ENCODE results near the gene EXOSC6.
"Not testable (repeated sequence)": the region's sequence is repeated elsewhere in the genome, so short reads cannot be mapped to it uniquely, and the experiment has no call there.

EXOSC6 gene

GRCh38 chr16:70198666-70199065, 53.1 kb downstream of the EXOSC6 start:
- not testable (repeated sequence) for DNase-seq (ENCODE audit: low spot score)

- DNase-seq (ENCODE audit: low spot score), result not testable (repeated sequence)
These were observed 53.5 kb downstream of the EXOSC6 start for GRCh38 chr16:70198230-70198629.

GRCh38 chr16:70197611-70198010, 54.1 kb downstream of the EXOSC6 start:
- not testable (repeated sequence) for DNase-seq (ENCODE audit: low spot score)

Data from kidney capillary endothelial cell (primary cell).